ENCODE data around the gene GPLD1. TPM values are rescaled to one million over a fixed set of nuclear protein-coding genes. Genes with fewer than 3 reads are reported as not detected.

Gene GPLD1
- total RNA-seq, 4 donors from 2014 or later, result 24.4 to 69.6 (median 50.8) TPM

GRCh38 chr6:24451581-24452388 lies 37.6 kb downstream of the GPLD1 start:
- no peak overlapping the region for H3K4me3 ChIP-seq (ENCODE audit: low read depth, poor library complexity, severe bottlenecking)
- TF ChIP-seq CTCF (IDR thresholded peaks at IDR 0.05), result no peak
- no peak for TF ChIP-seq POLR2A (IDR thresholded peaks at IDR 0.05)
- no peak for DNase-seq (ENCODE audit: low spot score in 2 of 2)
- intact Hi-C loops (cut with DNase I; ENCODE audit: low total_unique reads), result no loop called here
- WGBS, 2 donors, result 64 to 74% methylated on average over 13 of the region's 13 CpGs

- TF ChIP-seq CTCF (IDR thresholded peaks at IDR 0.05) (no peak), POLR2A (IDR thresholded peaks at IDR 0.05) (no peak)
- intact Hi-C loops (cut with DNase I; ENCODE audit: low total_unique reads), result no loop called here
- H3K4me3 ChIP-seq (ENCODE audit: low read depth, poor library complexity, severe bottlenecking), result no peak overlapping the region
- WGBS, 2 donors, result 57% methylated on average over 9 of the region's 9 CpGs
- DNase-seq (ENCODE audit: low spot score in 2 of 2), result peak in 1 of 2 donors; percentile 70
Measured at GRCh38 chr6:24448828-24449525, 40.4 kb downstream of the GPLD1 start.

GRCh38 chr6:24448396-24448795 lies 41.0 kb downstream of the GPLD1 start:
- DNase-seq (ENCODE audit: low spot score in 2 of 2), result no peak
- intact Hi-C loops (cut with DNase I; ENCODE audit: low total_unique reads), result no loop called here
- H3K4me3 ChIP-seq (ENCODE audit: low read depth, poor library complexity, severe bottlenecking), result no peak overlapping the region
- WGBS, 2 donors, result 67 to 77% methylated on average over 4 of the region's 4 CpGs
- TF ChIP-seq POLR2A (IDR thresholded peaks at IDR 0.05) (no peak), CTCF (IDR thresholded peaks at IDR 0.05) (no peak)

GRCh38 chr6:24446670-24447069 lies 42.7 kb downstream of the GPLD1 start:
- intact Hi-C loops (cut with DNase I; ENCODE audit: low total_unique reads), result no loop called here
- peak in 1 of 2 donors; percentile 69 for DNase-seq (ENCODE audit: low spot score in 2 of 2)
- TF ChIP-seq CTCF (IDR thresholded peaks at IDR 0.05) (no peak), POLR2A (IDR thresholded peaks at IDR 0.05) (no peak)
- H3K4me3 ChIP-seq (ENCODE audit: low read depth, poor library complexity, severe bottlenecking), result no peak overlapping the region
- 86 to 88% methylated on average over 7 of the region's 7 CpGs for WGBS, 2 donors

- 66 to 83% methylated on average over 4 of the region's 4 CpGs for WGBS, 2 donors
- intact Hi-C loops (cut with DNase I; ENCODE audit: low total_unique reads), result no loop called here
- peak in 1 of 2 donors; percentile 54 for DNase-seq (ENCODE audit: low spot score in 2 of 2)
- TF ChIP-seq POLR2A (IDR thresholded peaks at IDR 0.05), result no peak
- no peak for TF ChIP-seq CTCF (IDR thresholded peaks at IDR 0.05)
- H3K4me3 ChIP-seq (ENCODE audit: low read depth, poor library complexity, severe bottlenecking), result no peak overlapping the region
Measured at GRCh38 chr6:24445704-24446103, 43.7 kb downstream of the GPLD1 start.
